ENCODE measurements around the gene PLCB1.

GRCh38 chr20:8807480-8808201, 675.6 kb downstream of the PLCB1 start:
- TF ChIP-seq TAF1 (IDR thresholded peaks at IDR 0.05; ENCODE audit: borderline replicate concordance, low read depth, low read length) (no peak), POLR2AphosphoS5 (IDR thresholded peaks at IDR 0.05; ENCODE audit: low read depth, low read length) (no peak)
